SK-N-SH (cell line): ENCODE measurements around the gene ZNF879.

Experiments
- CTCF ChIP-seq: fragments of 200-600 bp; sonication (generic); IDR thresholded peaks from 2 replicates; pipeline ENCODE4 v1.6.1; 2017; ENCODE audit warnings: antibody characterized with exemption, mild to moderate bottlenecking, moderate library complexity
- EP300 ChIP-seq, 2 experiments: IDR thresholded peaks; 2 replicates each; pipeline versions ENCODE4 v1.4.0 to v1.6.1; 2012; ENCODE audit warnings: borderline replicate concordance in 1 of 2, low read depth in 1 of 2, low read length in 1 of 2
- EZH2phosphoT487 ChIP-seq: fragments of 200-600 bp; sonication (generic); IDR thresholded peaks from 2 replicates; pipeline ENCODE4 v1.6.1; 2017; ENCODE audit warnings: low read depth, mixed run types, mild to moderate bottlenecking, antibody characterized with exemption, moderate library complexity, borderline replicate concordance
- IRF3 ChIP-seq: fragments of 150-350 bp; IDR thresholded peaks from 2 replicates; pipeline ENCODE4 v1.6.1; 2016; ENCODE audit warnings: mild to moderate bottlenecking, low read depth, low read length
- MAX ChIP-seq: IDR thresholded peaks from 2 replicates; pipeline ENCODE4 v1.4.0; 2012; ENCODE audit warnings: low read depth
- MXI1 ChIP-seq: IDR thresholded peaks from 2 replicates; pipeline ENCODE4 v1.6.1; 2012; ENCODE audit warnings: mild to moderate bottlenecking, low read depth, low read length, improper control_type of control experiment
- POLR2AphosphoS5 ChIP-seq: IDR thresholded peaks from 2 replicates; pipeline ENCODE4 v1.6.1; 2012; ENCODE audit warnings: low read depth, low read length
- RAD21 ChIP-seq: IDR thresholded peaks from 2 replicates; pipeline ENCODE4 v1.6.1; 2012; ENCODE audit warnings: mild to moderate bottlenecking, low read length
- RCOR1 ChIP-seq: fragments of 150-350 bp; IDR thresholded peaks from 2 replicates; pipeline ENCODE4 v1.6.1; 2017; ENCODE audit warnings: antibody characterized with exemption, low read length
- SIN3A ChIP-seq: IDR thresholded peaks from 2 replicates; pipeline ENCODE4 v1.6.1; 2012; ENCODE audit warnings: low read depth, mild to moderate bottlenecking, low read length, moderate library complexity, borderline replicate concordance
- SMC3 ChIP-seq: IDR thresholded peaks from 2 replicates; pipeline ENCODE4 v1.6.1; 2012; ENCODE audit warnings: low read depth, low read length, improper control_type of control experiment
- TAF1 ChIP-seq: IDR thresholded peaks from 2 replicates; pipeline ENCODE4 v1.6.1; 2012; ENCODE audit warnings: low read depth, mild to moderate bottlenecking, low read length, moderate library complexity, borderline replicate concordance
- TEAD4 ChIP-seq: IDR thresholded peaks from 2 replicates; pipeline ENCODE4 v1.4.0; 2012; ENCODE audit warnings: mild to moderate bottlenecking, borderline replicate concordance; ENCODE audit not compliant: insufficient read depth
- USF1 ChIP-seq: IDR thresholded peaks from 2 replicates; pipeline ENCODE4 v1.4.0; 2012; ENCODE audit warnings: low read depth, borderline replicate concordance

- no peak for TF ChIP-seq CTCF
- TF ChIP-seq RAD21, result no peak
- no peak for TF ChIP-seq IRF3
- no peak for TF ChIP-seq SMC3
- TF ChIP-seq SIN3A, result no peak
- TF ChIP-seq MAX, result no peak
- TF ChIP-seq EZH2phosphoT487, result no peak
- TF ChIP-seq POLR2AphosphoS5, result no peak
- TF ChIP-seq TAF1, result no peak
- no peak for TF ChIP-seq EP300 (IDR thresholded peaks at IDR 0.05; ENCODE audit: borderline replicate concordance in 1 of 2, low read depth in 1 of 2, low read length in 1 of 2)
- TF ChIP-seq TEAD4, result no peak
- TF ChIP-seq USF1, result no peak
- no peak for TF ChIP-seq RCOR1
- no peak for TF ChIP-seq MXI1
Measured at GRCh38 chr5:178983728-178984127, 39.9 kb upstream of the ZNF879 start.
